Ectodermal cell (in vitro differentiated cells): Measurements from ENCODE around the gene CSTF2T. TPM values are rescaled to one million over a fixed set of nuclear protein-coding genes. Genes with fewer than 3 reads are reported as not detected.

Source experiments
- H3K27ac ChIP-seq: 2 replicates; pipeline ENCODE4 v1.7.0; 2013; ENCODE audit warnings: mild to moderate bottlenecking, low read depth, low read length; ENCODE audit not compliant: insufficient read depth, poor library complexity, severe bottlenecking
- H3K27me3 ChIP-seq: 2 replicates; pipeline ENCODE4 v1.7.0; 2013; ENCODE audit warnings: mild to moderate bottlenecking, low read length; ENCODE audit not compliant: insufficient read depth, control insufficient read depth, poor library complexity, severe bottlenecking
- H3K36me3 ChIP-seq: one replicate; pipeline ENCODE4 v1.7.0; 2013; ENCODE audit warnings: low read length; ENCODE audit not compliant: control insufficient read depth, insufficient read depth
- H3K4me1 ChIP-seq: one replicate; pipeline ENCODE4 v1.7.0; 2013; ENCODE audit warnings: low read length; ENCODE audit not compliant: control insufficient read depth, insufficient read depth
- H3K4me3 ChIP-seq: 2 replicates; pipeline ENCODE4 v1.7.0; 2013; ENCODE audit warnings: low read depth, low read length, control low read depth; ENCODE audit not compliant: insufficient read depth
- H3K9me3 ChIP-seq: 2 replicates; pipeline ENCODE4 v1.7.0; 2013; ENCODE audit warnings: mild to moderate bottlenecking, low read length, moderate library complexity; ENCODE audit not compliant: control insufficient read depth
- whole genome bisulfite sequencing, 2 experiments: methylation state at CpG; one replicate each; pipeline ENCODE4 v1.1.7; 2013; ENCODE audit warnings: missing lambda C conversion rate in 2 of 2; 5-methylcytosine and 5-hydroxymethylcytosine counted together
- polyA plus RNA-seq, 4 experiments: library from polyadenylated mRNA; stranded (reverse); fragments of 50-300 nt; gene quantifications; one replicate each; pipeline ENCODE4 v1.2.3, GENCODE V29; 2013

CSTF2T gene, protein sequence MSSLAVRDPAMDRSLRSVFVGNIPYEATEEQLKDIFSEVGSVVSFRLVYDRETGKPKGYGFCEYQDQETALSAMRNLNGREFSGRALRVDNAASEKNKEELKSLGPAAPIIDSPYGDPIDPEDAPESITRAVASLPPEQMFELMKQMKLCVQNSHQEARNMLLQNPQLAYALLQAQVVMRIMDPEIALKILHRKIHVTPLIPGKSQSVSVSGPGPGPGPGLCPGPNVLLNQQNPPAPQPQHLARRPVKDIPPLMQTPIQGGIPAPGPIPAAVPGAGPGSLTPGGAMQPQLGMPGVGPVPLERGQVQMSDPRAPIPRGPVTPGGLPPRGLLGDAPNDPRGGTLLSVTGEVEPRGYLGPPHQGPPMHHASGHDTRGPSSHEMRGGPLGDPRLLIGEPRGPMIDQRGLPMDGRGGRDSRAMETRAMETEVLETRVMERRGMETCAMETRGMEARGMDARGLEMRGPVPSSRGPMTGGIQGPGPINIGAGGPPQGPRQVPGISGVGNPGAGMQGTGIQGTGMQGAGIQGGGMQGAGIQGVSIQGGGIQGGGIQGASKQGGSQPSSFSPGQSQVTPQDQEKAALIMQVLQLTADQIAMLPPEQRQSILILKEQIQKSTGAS
- 40.2 TPM for polyA plus RNA-seq (2013, experiment 1 of 4)
- polyA plus RNA-seq (2013, experiment 2 of 4), result 44.0 TPM
- 34.1 TPM for polyA plus RNA-seq (2013, experiment 3 of 4)
- 35.3 TPM for polyA plus RNA-seq (2013, experiment 4 of 4)

DNA sequence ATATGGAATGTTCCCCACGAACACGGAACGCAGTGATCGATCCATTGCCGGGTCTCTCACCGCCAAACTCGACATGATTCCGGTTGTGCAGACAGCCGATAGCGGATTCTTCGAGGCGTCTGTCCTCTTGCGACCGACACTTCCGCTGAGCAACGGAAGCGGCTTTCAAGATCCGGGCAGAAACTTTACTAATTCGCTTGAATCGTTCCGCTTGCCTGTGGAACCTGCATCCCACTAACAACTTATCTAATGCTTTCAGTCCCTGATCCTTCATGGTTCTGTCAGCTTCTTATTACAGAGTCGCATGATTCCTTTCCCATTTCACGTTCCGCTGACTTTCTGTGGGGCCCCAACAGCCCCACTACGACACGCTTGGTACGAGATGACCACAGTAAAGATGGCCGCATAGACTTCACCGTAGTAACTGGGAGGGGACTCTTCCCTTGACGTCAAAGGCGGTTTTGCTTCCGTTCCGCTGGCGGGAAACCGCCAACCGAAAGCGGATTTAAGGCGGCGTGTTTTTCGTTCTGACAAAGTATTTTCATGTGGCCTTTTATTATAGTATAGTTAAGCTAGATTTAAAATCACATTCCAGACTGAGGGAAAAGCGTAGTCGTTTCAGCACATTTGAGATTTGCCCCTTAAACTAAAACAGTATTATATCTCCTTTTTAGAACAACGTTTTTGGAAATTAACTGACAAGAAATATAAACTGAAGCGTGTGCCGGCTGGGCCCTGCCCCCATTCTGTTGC lies at the start of gene CSTF2T:
CSTF2T (minus strand) TSS at position 121 of the 753 bp plus-strand sequence; CDS start at position 75, 46 bp downstream.
- Histone ChIP-seq H3K4me1 (peaks cover 20% of the 10 kb centered on the region), H3K27ac (peak within 1 kb of the TSS; percentile 96)
- WGBS, 2 experiments, result 1% methylated on average over 45 of the region's 45 CpGs

GRCh38 chr10:51748959-51749358 lies 49.6 kb upstream of the CSTF2T start:
- WGBS, 2 experiments, result 85 to 94% methylated on average over 1 of the region's 1 CpG
- Histone ChIP-seq H3K27ac (no peak overlapping the region), H3K27me3 (no peaks in the 10 kb centered on the region)

More for the DNA sequence above, at the start of gene CSTF2T:
- peak within 1 kb of the TSS; percentile 90 for H3K4me3 ChIP-seq
- H3K27me3 ChIP-seq, result no peaks in the 10 kb centered on the region
- H3K36me3 ChIP-seq, result no peaks in the 10 kb centered on the region
- no peaks in the 10 kb centered on the region for H3K9me3 ChIP-seq

GRCh38 chr10:51747216-51747615 lies 47.8 kb upstream of the CSTF2T start:
- WGBS, 2 experiments, result 47 to 67% methylated on average over 1 of the region's 1 CpG
- Histone ChIP-seq H3K4me1 (peaks cover 8% of the 10 kb centered on the region), H3K27me3 (no peaks in the 10 kb centered on the region), H3K27ac (no peak overlapping the region), H3K9me3 (no peaks in the 10 kb centered on the region), H3K4me3 (no peak overlapping the region), H3K36me3 (no peaks in the 10 kb centered on the region)

More at GRCh38 chr10:51748959-51749358, 49.6 kb upstream of the CSTF2T start:
- Histone ChIP-seq H3K4me3 (no peak overlapping the region), H3K4me1 (peaks cover 8% of the 10 kb centered on the region), H3K36me3 (no peaks in the 10 kb centered on the region), H3K9me3 (no peaks in the 10 kb centered on the region)

GRCh38 chr10:51745397-51745796 lies 46.0 kb upstream of the CSTF2T start:
- no peak overlapping the region for H3K27ac ChIP-seq
- H3K36me3 ChIP-seq, result no peaks in the 10 kb centered on the region
- 89 to 93% methylated on average over 2 of the region's 2 CpGs for WGBS, 2 experiments
- H3K4me3 ChIP-seq, result no peak overlapping the region
- peaks cover 8% of the 10 kb centered on the region for H3K4me1 ChIP-seq
- no peaks in the 10 kb centered on the region for H3K9me3 ChIP-seq
- no peaks in the 10 kb centered on the region for H3K27me3 ChIP-seq

DNA sequence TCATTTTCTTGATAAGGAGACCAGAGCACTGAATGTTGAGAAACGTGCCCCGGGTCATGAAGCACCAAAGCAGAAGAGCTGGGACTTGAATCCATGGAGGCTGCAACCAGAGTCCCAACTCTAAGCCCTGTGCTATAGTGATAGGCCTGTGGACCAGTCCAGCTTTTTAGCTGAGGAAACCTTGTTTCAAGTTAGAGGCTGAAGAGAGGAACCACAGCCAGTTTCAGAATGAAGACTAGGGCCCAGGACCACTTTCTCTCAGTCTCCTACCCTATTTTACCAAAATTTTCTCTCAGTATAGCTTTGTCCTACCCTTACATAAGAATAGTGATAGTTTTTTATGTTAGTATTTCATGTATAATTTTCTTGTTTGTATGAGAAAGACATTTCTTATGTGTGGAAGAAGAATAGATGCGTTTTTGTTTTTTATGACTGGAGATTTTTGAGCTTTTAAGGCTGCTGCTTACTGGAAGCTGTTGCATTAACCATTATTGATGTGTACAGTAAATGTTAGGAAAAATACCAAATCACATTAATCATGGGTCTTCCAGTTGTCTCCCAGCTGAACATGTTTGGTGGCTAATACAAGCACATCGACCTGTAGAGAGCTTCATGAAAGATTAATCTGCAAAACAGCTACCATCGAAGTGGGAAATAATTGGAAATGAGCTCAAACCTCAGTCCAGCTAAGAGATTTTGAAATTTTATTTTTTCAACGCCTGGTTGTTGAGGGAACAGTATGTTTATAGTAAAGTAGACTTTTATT lies 45.0 kb upstream of the CSTF2T start:
- Histone ChIP-seq H3K27ac (no peak overlapping the region), H3K4me3 (no peak overlapping the region), H3K27me3 (no peaks in the 10 kb centered on the region), H3K4me1 (peaks cover 8% of the 10 kb centered on the region), H3K36me3 (no peaks in the 10 kb centered on the region), H3K9me3 (no peaks in the 10 kb centered on the region)
- 92 to 96% methylated on average over 5 of the region's 6 CpGs for WGBS, 2 experiments

DNA sequence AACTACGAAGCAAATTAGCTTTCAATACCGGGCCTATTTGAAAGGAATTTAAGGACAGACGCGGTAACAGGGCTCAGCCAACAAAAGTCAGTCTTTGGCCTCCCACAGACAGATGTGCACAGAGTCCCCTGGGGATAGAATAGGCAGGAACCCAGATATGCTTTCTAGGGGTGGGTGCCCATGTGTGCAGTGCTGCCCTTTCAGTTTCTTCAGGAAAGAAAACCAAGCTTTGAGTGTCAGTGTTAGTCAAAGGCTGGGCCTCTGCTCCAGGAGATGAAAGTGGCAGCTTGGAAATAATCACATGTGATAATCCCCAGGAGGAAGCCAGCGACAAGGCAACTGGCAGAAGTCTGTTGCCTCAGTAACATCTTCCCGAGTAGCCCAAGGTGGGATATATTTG lies 43.8 kb upstream of the CSTF2T start:
- no peaks in the 10 kb centered on the region for H3K27me3 ChIP-seq
- H3K27ac ChIP-seq, result no peak overlapping the region
- H3K9me3 ChIP-seq, result no peaks in the 10 kb centered on the region
- 78 to 81% methylated on average over 6 of the region's 6 CpGs for WGBS, 2 experiments
- H3K4me1 ChIP-seq, result peaks cover 8% of the 10 kb centered on the region
- H3K36me3 ChIP-seq, result no peaks in the 10 kb centered on the region
- no peak overlapping the region for H3K4me3 ChIP-seq

- WGBS, 2 experiments, result no CpG with 5 or more reads among the region's 1 CpG
- Histone ChIP-seq H3K27me3 (no peaks in the 10 kb centered on the region), H3K27ac (no peak overlapping the region), H3K9me3 (no peaks in the 10 kb centered on the region), H3K36me3 (no peaks in the 10 kb centered on the region), H3K4me3 (no peak overlapping the region), H3K4me1 (no peaks in the 10 kb centered on the region)
Observed at GRCh38 chr10:51733057-51733456, 33.7 kb upstream of the CSTF2T start.

- Histone ChIP-seq H3K27ac (no peak overlapping the region), H3K4me1 (no peaks in the 10 kb centered on the region), H3K36me3 (no peaks in the 10 kb centered on the region), H3K9me3 (no peaks in the 10 kb centered on the region), H3K27me3 (no peaks in the 10 kb centered on the region), H3K4me3 (no peak overlapping the region)
- 92 to 100% methylated on average over 6 of the region's 7 CpGs for WGBS, 2 experiments
Observed at GRCh38 chr10:51729822-51730555, 30.6 kb upstream of the CSTF2T start.

DNA sequence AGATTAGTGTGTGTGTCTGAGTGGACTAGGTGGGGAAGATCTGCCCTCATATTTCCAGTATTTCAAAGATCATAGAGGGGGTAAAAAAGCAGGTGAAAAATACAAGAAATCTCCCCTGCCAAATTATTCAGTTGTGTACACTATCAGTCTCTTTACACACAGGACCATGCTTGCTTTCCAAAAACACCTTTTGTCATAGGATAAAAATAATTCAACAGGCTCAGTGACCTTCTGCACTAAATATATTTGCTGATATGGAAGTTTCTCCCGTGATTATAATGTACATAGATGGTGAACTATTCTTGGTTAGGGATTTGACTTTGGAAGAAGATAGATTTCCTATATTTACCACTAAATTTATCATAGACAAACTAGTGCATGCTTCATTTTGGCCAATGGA lies 24.6 kb upstream of the CSTF2T start:
- Histone ChIP-seq H3K9me3 (no peaks in the 10 kb centered on the region), H3K4me3 (no peak overlapping the region), H3K27ac (no peak overlapping the region), H3K36me3 (no peaks in the 10 kb centered on the region), H3K4me1 (no peaks in the 10 kb centered on the region), H3K27me3 (no peaks in the 10 kb centered on the region)
- no CpG with 5 or more reads among the region's 1 CpG for WGBS, 2 experiments
